ENCODE results near the gene CERS2. TPM values are rescaled to one million over a fixed set of nuclear protein-coding genes. Genes with fewer than 3 reads are reported as not detected.

Gene CERS2
- total and polyA plus RNA-seq, 8 donors, result 75.0 to 155 (median 106) TPM

- H3K4me3 ChIP-seq, result no peak overlapping the region
- intact Hi-C loops (cut with DNase I), result loop anchor here in 1 of 3 donors (10.0 kb wide), 1 partner anchor 181 kb away; no protein-coding TSS in a partner anchor
- no peak for FAIRE-seq
These were observed 20.8 kb upstream of the CERS2 start for GRCh38 chr1:150995460-150995859.

GRCh38 chr1:150994248-150994647 lies 19.6 kb upstream of the CERS2 start:
- Histone ChIP-seq H3K27me3 (no peaks in the 10 kb centered on the region), H3K9me3 (no peaks in the 10 kb centered on the region), H3K27ac (no peak overlapping the region), H3K4me3 (no peak overlapping the region), H3K4me1 (no peaks in the 10 kb centered on the region), H3K36me3 (peaks cover 0 to 30% (median 15%) of the 10 kb centered on the region in 3 donors)
- no peak for ATAC-seq
- WGBS, 2 donors, result 56 to 59% methylated on average over 3 of the region's 3 CpGs
- intact Hi-C loops (cut with DNase I), result loop anchor here in 1 of 3 donors (10.0 kb wide), 1 partner anchor 179 kb away; no protein-coding TSS in a partner anchor
- TF ChIP-seq CTCF (IDR thresholded peaks at IDR 0.05), result no peak
- DNase-seq, result no peak
- FAIRE-seq, result no peak

More at GRCh38 chr1:150995460-150995859, 20.8 kb upstream of the CERS2 start:
- TF ChIP-seq CTCF (IDR thresholded peaks at IDR 0.05), result no peak
- Histone ChIP-seq H3K9me3 (no peaks in the 10 kb centered on the region), H3K27ac (no peak overlapping the region), H3K4me1 (no peaks in the 10 kb centered on the region), H3K27me3 (no peaks in the 10 kb centered on the region), H3K36me3 (peaks cover 0 to 39% (median 21%) of the 10 kb centered on the region in 3 donors)
- ATAC-seq (no peak), DNase-seq (no peak)
- 58 to 62% methylated on average over 4 of the region's 4 CpGs for WGBS, 2 donors

- Histone ChIP-seq H3K9me3 (no peaks in the 10 kb centered on the region), H3K36me3 (peaks cover 0 to 14% (median 6%) of the 10 kb centered on the region in 3 donors), H3K4me3 (no peak overlapping the region), H3K4me1 (no peaks in the 10 kb centered on the region), H3K27ac (no peak overlapping the region), H3K27me3 (no peaks in the 10 kb centered on the region)
- ATAC-seq (no peak), DNase-seq (no peak), FAIRE-seq (no peak)
- 50 to 51% methylated on average over 4 of the region's 4 CpGs for WGBS, 2 donors
- TF ChIP-seq CTCF (IDR thresholded peaks at IDR 0.05), result no peak
- intact Hi-C loops (cut with DNase I), result loop anchor here in 1 of 3 donors (10.0 kb wide), 1 partner anchor 178 kb away; no protein-coding TSS in a partner anchor
These were observed 18.0 kb upstream of the CERS2 start for GRCh38 chr1:150992626-150993025.

GRCh38 chr1:150987924-150988323 lies 13.3 kb upstream of the CERS2 start:
- H3K4me3 ChIP-seq, result no peak overlapping the region
- no peak overlapping the region for H3K27ac ChIP-seq
- no peak for TF ChIP-seq CTCF (IDR thresholded peaks at IDR 0.05)
- FAIRE-seq (no peak), DNase-seq (no peak), ATAC-seq (peak in 2 of 4 donors; percentile 51 to 54)
- H3K27me3 ChIP-seq, result no peaks in the 10 kb centered on the region
- H3K4me1 ChIP-seq, result no peaks in the 10 kb centered on the region
- intact Hi-C loops (cut with DNase I), result no loop called here
- 61 to 72% methylated on average over 7 of the region's 7 CpGs for WGBS, 2 donors
- H3K9me3 ChIP-seq, result no peaks in the 10 kb centered on the region
- no peaks in the 10 kb centered on the region for H3K36me3 ChIP-seq

GRCh38 chr1:150985179-150985825 lies 10.7 kb upstream of the CERS2 start:
- no peak for FAIRE-seq
- ATAC-seq, result no peak
- WGBS, 2 donors, result 77% methylated on average over 2 of the region's 2 CpGs

More at GRCh38 chr1:150985179-150985825, 10.7 kb upstream of the CERS2 start:
- no peak for TF ChIP-seq CTCF (IDR thresholded peaks at IDR 0.05)
- H3K27me3 ChIP-seq, result no peaks in the 10 kb centered on the region
- no peaks in the 10 kb centered on the region for H3K9me3 ChIP-seq
- no peak for DNase-seq
- intact Hi-C loops (cut with DNase I), result no loop called here
- H3K27ac ChIP-seq, result no peak overlapping the region
- H3K4me1 ChIP-seq, result no peaks in the 10 kb centered on the region
- no peaks in the 10 kb centered on the region for H3K36me3 ChIP-seq
- no peak overlapping the region for H3K4me3 ChIP-seq

Measured in pancreas (tissue), 10 donors.